ENCODE measurements around the gene RTN4.

GRCh38 chr2:55027226-55027625 is 23.0 kb downstream of the RTN4 start:
- TF ChIP-seq CTCF (IDR thresholded peaks at IDR 0.05), result no peak
- TF ChIP-seq POLR2AphosphoS5 (IDR thresholded peaks at IDR 0.05), result no peak

Data from prostate gland (tissue), 2 donors.